ENCODE results near the gene FBLIM1.
A peak's percentile ranks its signal among the peaks of the same experiment; 100 is the strongest.

FBLIM1 gene

GRCh38 chr1:15761366-15762128 is 3.0 kb downstream of the FBLIM1 start:
- H3K4me3 ChIP-seq (ENCODE audit: low read depth, low read length) = peak overlapping the region; percentile 90
- no peaks in the 10 kb centered on the region for H3K9me3 ChIP-seq (ENCODE audit: control insufficient read depth, insufficient read depth, low read depth, low read length)
- H3K9ac ChIP-seq (ENCODE audit: low read length) = peak overlapping the region; percentile 91
- peaks cover 38% of the 10 kb centered on the region for H3K4me1 ChIP-seq (ENCODE audit: control insufficient read depth, insufficient read depth, low read length)
- H3K27me3 ChIP-seq (ENCODE audit: control insufficient read depth, insufficient read depth, low read length) = peaks cover 10% of the 10 kb centered on the region; the same call in 1 of the 2 replicates
- no peak overlapping the region for H3K27ac ChIP-seq (ENCODE audit: low read depth, low read length)
- peaks cover 33% of the 10 kb centered on the region for H3K36me3 ChIP-seq (ENCODE audit: control insufficient read depth, insufficient read depth, low read length)

GRCh38 chr1:15762546-15762945 is 4.0 kb downstream of the FBLIM1 start:
- H3K27ac ChIP-seq (ENCODE audit: low read depth, low read length) = no peak overlapping the region
- H3K4me1 ChIP-seq (ENCODE audit: control insufficient read depth, insufficient read depth, low read length) = peaks cover 28% of the 10 kb centered on the region

GRCh38 chr1:15764269-15764764 is 5.7 kb downstream of the FBLIM1 start:
- no peak overlapping the region for H3K4me3 ChIP-seq (ENCODE audit: low read depth, low read length)
- H3K36me3 ChIP-seq (ENCODE audit: control insufficient read depth, insufficient read depth, low read length) = peaks cover 57% of the 10 kb centered on the region
- H3K9me3 ChIP-seq (ENCODE audit: control insufficient read depth, insufficient read depth, low read depth, low read length) = no peaks in the 10 kb centered on the region
- H3K27ac ChIP-seq (ENCODE audit: low read depth, low read length) = no peak overlapping the region
- no peaks in the 10 kb centered on the region for H3K27me3 ChIP-seq (ENCODE audit: control insufficient read depth, insufficient read depth, low read length)
- H3K4me1 ChIP-seq (ENCODE audit: control insufficient read depth, insufficient read depth, low read length) = peaks cover 22% of the 10 kb centered on the region
- H3K9ac ChIP-seq (ENCODE audit: low read length) = peak overlapping the region; percentile 23

More at GRCh38 chr1:15762546-15762945, 4.0 kb downstream of the FBLIM1 start:
- Histone ChIP-seq H3K9ac (ENCODE audit: low read length) (no peak overlapping the region), H3K36me3 (ENCODE audit: control insufficient read depth, insufficient read depth, low read length) (peaks cover 41% of the 10 kb centered on the region), H3K9me3 (ENCODE audit: control insufficient read depth, insufficient read depth, low read depth, low read length) (no peaks in the 10 kb centered on the region), H3K4me3 (ENCODE audit: low read depth, low read length) (no peak overlapping the region), H3K27me3 (ENCODE audit: control insufficient read depth, insufficient read depth, low read length) (no peaks in the 10 kb centered on the region)

GRCh38 chr1:15764890-15765289 is 6.3 kb downstream of the FBLIM1 start:
- peaks cover 60% of the 10 kb centered on the region for H3K36me3 ChIP-seq (ENCODE audit: control insufficient read depth, insufficient read depth, low read length)
- no peak overlapping the region for H3K9ac ChIP-seq (ENCODE audit: low read length)
- H3K27me3 ChIP-seq (ENCODE audit: control insufficient read depth, insufficient read depth, low read length) = no peaks in the 10 kb centered on the region
- no peak overlapping the region; the same call in 1 of the 2 replicates for H3K27ac ChIP-seq (ENCODE audit: low read depth, low read length)
- H3K4me3 ChIP-seq (ENCODE audit: low read depth, low read length) = no peak overlapping the region
- peaks cover 22% of the 10 kb centered on the region for H3K4me1 ChIP-seq (ENCODE audit: control insufficient read depth, insufficient read depth, low read length)
- no peaks in the 10 kb centered on the region for H3K9me3 ChIP-seq (ENCODE audit: control insufficient read depth, insufficient read depth, low read depth, low read length)

GRCh38 chr1:15765495-15766194 is 7.0 kb downstream of the FBLIM1 start:
- Histone ChIP-seq H3K27me3 (ENCODE audit: control insufficient read depth, insufficient read depth, low read length) (no peaks in the 10 kb centered on the region), H3K9ac (ENCODE audit: low read length) (no peak overlapping the region), H3K4me1 (ENCODE audit: control insufficient read depth, insufficient read depth, low read length) (peaks cover 19% of the 10 kb centered on the region), H3K27ac (ENCODE audit: low read depth, low read length) (no peak overlapping the region), H3K36me3 (ENCODE audit: control insufficient read depth, insufficient read depth, low read length) (peaks cover 68% of the 10 kb centered on the region), H3K9me3 (ENCODE audit: control insufficient read depth, insufficient read depth, low read depth, low read length) (no peaks in the 10 kb centered on the region), H3K4me3 (ENCODE audit: low read depth, low read length) (no peak overlapping the region)

GRCh38 chr1:15767941-15768340 is 9.3 kb downstream of the FBLIM1 start:
- no peaks in the 10 kb centered on the region for H3K9me3 ChIP-seq (ENCODE audit: control insufficient read depth, insufficient read depth, low read depth, low read length)
- H3K27ac ChIP-seq (ENCODE audit: low read depth, low read length) = no peak overlapping the region
- H3K27me3 ChIP-seq (ENCODE audit: control insufficient read depth, insufficient read depth, low read length) = no peaks in the 10 kb centered on the region
- H3K4me1 ChIP-seq (ENCODE audit: control insufficient read depth, insufficient read depth, low read length) = peaks cover 6% of the 10 kb centered on the region; the same call in 1 of the 2 replicates
- H3K36me3 ChIP-seq (ENCODE audit: control insufficient read depth, insufficient read depth, low read length) = peaks cover 84% of the 10 kb centered on the region
- H3K9ac ChIP-seq (ENCODE audit: low read length) = no peak overlapping the region
- no peak overlapping the region for H3K4me3 ChIP-seq (ENCODE audit: low read depth, low read length)

GRCh38 chr1:15768388-15768787 is 9.8 kb downstream of the FBLIM1 start:
- peaks cover 6% of the 10 kb centered on the region; the same call in 1 of the 2 replicates for H3K4me1 ChIP-seq (ENCODE audit: control insufficient read depth, insufficient read depth, low read length)
- no peak overlapping the region for H3K9ac ChIP-seq (ENCODE audit: low read length)
- no peaks in the 10 kb centered on the region for H3K9me3 ChIP-seq (ENCODE audit: control insufficient read depth, insufficient read depth, low read depth, low read length)
- H3K4me3 ChIP-seq (ENCODE audit: low read depth, low read length) = no peak overlapping the region
- H3K27me3 ChIP-seq (ENCODE audit: control insufficient read depth, insufficient read depth, low read length) = no peaks in the 10 kb centered on the region
- H3K27ac ChIP-seq (ENCODE audit: low read depth, low read length) = no peak overlapping the region
- peaks cover 86% of the 10 kb centered on the region for H3K36me3 ChIP-seq (ENCODE audit: control insufficient read depth, insufficient read depth, low read length)

GRCh38 chr1:15770313-15770962 is 11.8 kb downstream of the FBLIM1 start:
- Histone ChIP-seq H3K27ac (ENCODE audit: low read depth, low read length) (no peak overlapping the region), H3K9me3 (ENCODE audit: control insufficient read depth, insufficient read depth, low read depth, low read length) (no peaks in the 10 kb centered on the region), H3K4me3 (ENCODE audit: low read depth, low read length) (no peak overlapping the region), H3K4me1 (ENCODE audit: control insufficient read depth, insufficient read depth, low read length) (no peaks in the 10 kb centered on the region), H3K9ac (ENCODE audit: low read length) (no peak overlapping the region), H3K36me3 (ENCODE audit: control insufficient read depth, insufficient read depth, low read length) (peaks cover 85% of the 10 kb centered on the region), H3K27me3 (ENCODE audit: control insufficient read depth, insufficient read depth, low read length) (no peaks in the 10 kb centered on the region)

- H3K4me3 ChIP-seq (ENCODE audit: low read depth, low read length) = no peak overlapping the region
- no peak overlapping the region for H3K27ac ChIP-seq (ENCODE audit: low read depth, low read length)
- H3K4me1 ChIP-seq (ENCODE audit: control insufficient read depth, insufficient read depth, low read length) = no peaks in the 10 kb centered on the region
- H3K36me3 ChIP-seq (ENCODE audit: control insufficient read depth, insufficient read depth, low read length) = peaks cover 84% of the 10 kb centered on the region
- H3K27me3 ChIP-seq (ENCODE audit: control insufficient read depth, insufficient read depth, low read length) = no peaks in the 10 kb centered on the region
- H3K9ac ChIP-seq (ENCODE audit: low read length) = no peak overlapping the region
- no peaks in the 10 kb centered on the region for H3K9me3 ChIP-seq (ENCODE audit: control insufficient read depth, insufficient read depth, low read depth, low read length)
Measured at GRCh38 chr1:15771836-15772515, 13.4 kb downstream of the FBLIM1 start.

GRCh38 chr1:15775706-15776105 is 17.1 kb downstream of the FBLIM1 start:
- Histone ChIP-seq H3K9ac (ENCODE audit: low read length) (no peak overlapping the region), H3K27ac (ENCODE audit: low read depth, low read length) (no peak overlapping the region), H3K36me3 (ENCODE audit: control insufficient read depth, insufficient read depth, low read length) (peaks cover 86% of the 10 kb centered on the region), H3K4me1 (ENCODE audit: control insufficient read depth, insufficient read depth, low read length) (no peaks in the 10 kb centered on the region), H3K27me3 (ENCODE audit: control insufficient read depth, insufficient read depth, low read length) (no peaks in the 10 kb centered on the region), H3K4me3 (ENCODE audit: low read depth, low read length) (no peak overlapping the region), H3K9me3 (ENCODE audit: control insufficient read depth, insufficient read depth, low read depth, low read length) (no peaks in the 10 kb centered on the region)

Data from HUES6 (cell line).